ENCODE measurements around the gene NCOA7.

- TF ChIP-seq CTCF (IDR thresholded peaks at IDR 0.05; ENCODE audit: low read length) (no peak), EZH2phosphoT487 (IDR thresholded peaks at IDR 0.05; ENCODE audit: low read length) (no peak), EZH2 (optimal IDR thresholded peaks at IDR 0.05; ENCODE audit: low read depth, low read length) (no peak)
Measured at GRCh38 chr6:125947615-125948014, 156.9 kb downstream of the NCOA7 start.

Measured in MM.1S (cell line).